NAMALWA (cell line): ENCODE measurements around the gene CBLB.

Experiments
- DNase-seq: peaks from one replicate; pipeline ENCODE4 v3.0.0-alpha.2; 2015; ENCODE audit warnings: low spot score

The CBLB gene

GRCh38 chr3:105616374-105617121, 252.3 kb downstream of the CBLB start:
- DNase-seq: no peak

GRCh38 chr3:105615814-105616213, 253.0 kb downstream of the CBLB start:
- DNase-seq: no peak

DNA sequence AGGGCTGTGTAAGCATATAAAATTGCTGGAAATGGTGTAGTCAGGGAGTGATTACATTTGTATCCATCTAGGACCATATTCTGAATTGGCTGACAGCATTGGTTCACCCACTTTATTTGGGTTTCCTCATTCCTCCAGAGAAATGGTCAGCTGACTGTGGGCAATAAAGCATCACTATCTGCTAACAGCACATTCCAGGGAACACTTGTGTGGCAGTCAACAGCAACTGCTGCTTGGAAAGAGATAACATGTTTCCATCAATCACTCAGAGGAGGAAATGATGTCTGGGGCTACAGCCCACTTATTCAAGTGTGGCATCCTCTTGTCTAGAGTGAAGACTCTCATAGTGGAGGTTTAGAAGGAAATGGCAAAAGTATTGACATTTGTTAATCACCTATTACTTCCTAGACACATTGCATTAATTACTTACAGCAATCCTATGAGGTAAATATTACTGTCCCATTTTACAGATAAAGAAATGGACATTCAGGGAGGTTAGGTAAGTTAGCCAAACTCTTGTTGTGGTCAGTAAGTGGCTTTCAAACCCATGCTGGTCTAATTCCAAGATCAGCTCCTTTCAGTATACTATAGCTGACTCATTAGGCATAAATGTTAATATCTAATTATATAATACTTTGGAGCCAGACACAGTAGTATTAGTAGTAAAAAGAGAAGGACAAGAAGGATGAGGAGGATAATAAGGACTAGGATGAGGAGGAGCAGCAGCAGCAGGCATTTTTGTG, 254.4 kb downstream of the CBLB start:
- no peak for DNase-seq

DNA sequence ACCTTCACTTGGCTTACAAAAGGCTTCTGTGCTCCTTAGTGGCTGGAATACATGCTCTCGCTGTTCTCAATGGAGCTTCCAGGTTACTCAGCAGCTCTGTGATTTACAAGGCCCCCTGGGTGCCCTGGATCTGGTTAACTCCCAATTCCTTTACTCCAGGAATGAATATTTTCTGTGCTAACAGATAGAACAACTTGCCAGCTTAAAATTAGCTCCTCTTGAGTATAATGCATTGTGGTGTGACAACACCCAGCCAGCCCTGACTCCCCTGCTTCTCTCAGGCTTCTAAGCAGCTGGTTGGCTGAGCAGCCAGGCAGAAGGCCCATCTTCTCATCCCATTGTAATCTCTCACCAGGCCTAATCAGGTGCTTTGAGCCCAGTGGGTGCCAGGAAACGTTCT, 255.7 kb downstream of the CBLB start:
- DNase-seq: no peak

- no peak for DNase-seq
These were observed 257.3 kb downstream of the CBLB start for GRCh38 chr3:105611304-105612192.

GRCh38 chr3:105610473-105610872, 258.3 kb downstream of the CBLB start:
- DNase-seq: no peak

GRCh38 chr3:105608623-105609022, 260.2 kb downstream of the CBLB start:
- DNase-seq: no peak

DNA sequence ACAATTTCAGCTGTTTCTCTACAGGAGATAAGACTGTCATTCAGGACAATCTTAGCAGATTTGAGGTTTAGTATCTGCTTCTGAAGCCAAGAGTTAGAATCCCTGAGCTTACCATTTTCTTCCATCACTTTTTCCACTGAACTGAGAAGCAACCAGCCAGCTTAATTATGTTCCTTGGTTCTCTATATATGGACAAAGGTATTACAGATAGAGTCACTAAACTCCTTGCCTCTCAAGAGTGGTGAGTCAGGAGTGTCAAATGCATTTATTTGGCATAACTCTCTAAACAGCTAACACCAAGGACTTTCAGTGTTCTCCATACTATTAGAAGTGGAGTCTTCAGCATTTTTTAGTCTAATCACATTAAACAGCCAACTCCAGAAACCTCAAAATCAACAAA, 262.8 kb downstream of the CBLB start:
- DNase-seq: no peak
